ENCODE data around the gene PGS1.

DNA sequence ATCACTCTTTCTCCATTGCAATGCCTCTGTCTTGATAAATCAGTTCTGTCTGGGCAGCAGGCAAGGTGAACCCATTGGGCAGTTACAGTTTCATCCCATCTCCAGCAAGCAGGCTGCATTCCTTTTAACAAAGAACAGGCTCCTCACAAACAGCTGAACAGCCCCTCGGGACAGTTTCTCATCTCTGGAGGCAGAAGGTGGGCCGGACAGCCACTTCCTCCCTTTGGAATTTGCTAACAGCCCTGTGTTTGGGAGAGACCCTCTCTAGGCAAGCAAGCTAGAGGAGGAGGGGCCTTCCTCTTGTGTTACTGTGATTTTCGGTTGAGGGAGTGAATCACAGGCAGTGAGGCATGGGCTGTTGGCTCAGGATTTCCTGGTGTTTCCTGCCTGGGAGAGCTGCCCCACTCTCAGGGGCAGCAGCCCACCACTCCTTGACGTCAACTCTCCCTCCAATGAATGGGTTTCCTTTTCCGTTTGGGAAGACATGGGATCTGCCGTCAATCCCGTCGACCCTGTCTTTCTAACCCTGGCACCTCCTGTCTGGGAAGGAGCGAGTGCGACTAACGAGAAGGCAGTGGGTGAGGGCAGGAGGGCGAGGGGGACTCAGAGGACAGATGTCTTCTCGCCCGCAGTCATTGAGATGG, 3.7 kb upstream of the PGS1 start:
- TF ChIP-seq MAX (IDR thresholded peaks at IDR 0.05): no peak
- TF ChIP-seq TCF12 (IDR thresholded peaks at IDR 0.05; ENCODE audit: low read depth): no peak
- TF ChIP-seq YY1 (IDR thresholded peaks at IDR 0.05; ENCODE audit: low read depth): no peak
- no peak for TF ChIP-seq TEAD4 (IDR thresholded peaks at IDR 0.05)
- TF ChIP-seq EGR1 (IDR thresholded peaks at IDR 0.05): no peak
- TF ChIP-seq CREB1 (IDR thresholded peaks at IDR 0.05; ENCODE audit: low read depth): no peak
- no peak for TF ChIP-seq EP300 (IDR thresholded peaks at IDR 0.05; ENCODE audit: borderline replicate concordance)
- no peak for TF ChIP-seq TAF1 (IDR thresholded peaks at IDR 0.05; ENCODE audit: low read depth)
